Motor neuron (in vitro differentiated cells): Measurements from ENCODE around the gene OVAAL. TPM values are rescaled to one million over a fixed set of nuclear protein-coding genes. Genes with fewer than 3 reads are reported as not detected.

Source experiments
- ATAC-seq, 8 experiments: fragments of 200-7000 bp; cut with Tn5 transposase; replicated peaks in 6 of 8; 2 replicates each; pipeline ENCODE4 v1.8.0; 2021; ENCODE audit warnings: mild to moderate bottlenecking in 8 of 8, moderate library complexity in 8 of 8
- H3K27ac ChIP-seq, 2 donors: fragments of 250-450 bp; sonication (Bioruptor Pico); 2 replicates each; pipeline ENCODE4 v1.9.0; 2021; ENCODE audit warnings: antibody characterized with exemption in 2 of 2, mild to moderate bottlenecking in 2 of 2, moderate library complexity in 1 of 2
- H3K4me1 ChIP-seq, 2 donors: fragments of 250-450 bp; sonication (Bioruptor Pico); replicated peaks in 1 of 2; 2 replicates each; pipeline ENCODE4 v1.6.1; 2021; ENCODE audit warnings: antibody characterized with exemption in 2 of 2, mild to moderate bottlenecking in 2 of 2, moderate library complexity in 1 of 2
- H3K4me3 ChIP-seq, 5 donors: fragments of 250-450 bp; sonication (Bioruptor Pico); 2 replicates each; pipeline ENCODE4 v1.9.0; 2021; ENCODE audit warnings: antibody characterized with exemption in 5 of 5, mild to moderate bottlenecking in 5 of 5, moderate library complexity in 4 of 5
- WGBS, 10 experiments: fragments of 450-650 bp; shearing (Covaris generic); methylation state at CpG; one replicate each; pipeline ENCODE4 v1.0.0; 2022; 5-methylcytosine and 5-hydroxymethylcytosine counted together
- in situ Hi-C, 9 experiments: fragments of 400-800 bp; cut with MboI; loops; one replicate each; pipeline ENCODE4 v1.15.0; 2021; ENCODE audit warnings: low sequenced_read_pairs in 9 of 9, low pct_unique_long_range_greater_than_20kb in 2 of 9; ENCODE audit not compliant: unreplicated experiment in 9 of 9
- total RNA-seq, 8 experiments: library from RNA; unstranded; fragments of 300-600 nt; gene quantifications; 2 replicates each; pipeline versions ENCODE4 v1.2.3 to v1.2.4, GENCODE V29; 2022

OVAAL gene
- under 1 TPM in 2 of 8 experiments, not detected in 6; 0.05 to 0.24 TPM for total RNA-seq

- no peak for ATAC-seq
- WGBS, 10 experiments, result 8 to 100% (median 74%) methylated on average over 1 to 6 of the region's 6 CpGs
- in situ Hi-C loops, result no loop called here
Observed at GRCh38 chr1:180558664-180559063, at the start of gene OVAAL. OVAAL (plus strand) TSS chr1:180558964.

GRCh38 chr1:180510882-180511281, 47.9 kb upstream of the OVAAL start:
- no peak overlapping the region for H3K27ac ChIP-seq
- 71 to 100% (median 91%) methylated on average over 2 of the region's 2 CpGs; no CpG with 5 or more reads in 2 of the 10 experiments for WGBS, 10 experiments
- in situ Hi-C loops, result loop anchor here (10.0 to 25.0 kb wide), 7 partner anchors 344 to 901 kb away; no protein-coding TSS in a partner anchor
- no peak for ATAC-seq
- H3K4me3 ChIP-seq, result no peak overlapping the region
- peaks cover under 1% of the 10 kb centered on the region in 2 donors for H3K4me1 ChIP-seq

More at GRCh38 chr1:180558664-180559063, at the start of gene OVAAL:
- no peaks in the 10 kb centered on the region for H3K4me1 ChIP-seq
- no peak within 1 kb of the TSS for H3K4me3 ChIP-seq
- H3K27ac ChIP-seq, result no peak within 1 kb of the TSS

GRCh38 chr1:180513531-180513930, 45.2 kb upstream of the OVAAL start:
- H3K27ac ChIP-seq, result no peak overlapping the region
- 29 to 100% (median 95%) methylated on average over 1 to 6 of the region's 6 CpGs; no CpG with 5 or more reads in 1 of the 10 experiments for WGBS, 10 experiments
- peaks cover 5 to 9% of the 10 kb centered on the region in 2 donors for H3K4me1 ChIP-seq
- ATAC-seq, result no peak
- H3K4me3 ChIP-seq, result no peak overlapping the region
- in situ Hi-C loops, result loop anchor here (10.0 to 25.0 kb wide), 7 partner anchors 341 to 899 kb away; no protein-coding TSS in a partner anchor

- no peak overlapping the region for H3K4me3 ChIP-seq
- H3K27ac ChIP-seq, result no peak overlapping the region
- H3K4me1 ChIP-seq, result peaks cover 5 to 9% of the 10 kb centered on the region in 2 donors
- ATAC-seq, result peak in 3 of 8 experiments; percentile 11 to 32 (median 13)
- in situ Hi-C loops, result loop anchor here (10.0 to 25.0 kb wide), 7 partner anchors 339 to 897 kb away; no protein-coding TSS in a partner anchor
- 0 to 100% (median 52%) methylated on average over 1 to 3 of the region's 3 CpGs; no CpG with 5 or more reads in 2 of the 10 experiments for WGBS, 10 experiments
Observed at GRCh38 chr1:180515364-180515763, 43.4 kb upstream of the OVAAL start.

GRCh38 chr1:180515857-180516388, 42.8 kb upstream of the OVAAL start:
- ATAC-seq, result peak; percentile 100
- no peak overlapping the region for H3K4me3 ChIP-seq
- 0 to 12% (median 4%) methylated on average over 4 to 8 of the region's 8 CpGs; no CpG with 5 or more reads in 1 of the 10 experiments for WGBS, 10 experiments
- H3K4me1 ChIP-seq, result peaks cover 5 to 9% of the 10 kb centered on the region in 2 donors
- peak overlapping the region in 1 of 2 donors; percentile 2 for H3K27ac ChIP-seq
- in situ Hi-C loops, result loop anchor here (10.0 to 25.0 kb wide), 7 partner anchors 339 to 896 kb away; no protein-coding TSS in a partner anchor

- peaks cover 7 to 14% of the 10 kb centered on the region in 2 donors for H3K4me1 ChIP-seq
- no peak overlapping the region for H3K27ac ChIP-seq
- ATAC-seq, result no peak
- in situ Hi-C loops, result loop anchor here (10.0 to 25.0 kb wide), 7 partner anchors 335 to 892 kb away; no protein-coding TSS in a partner anchor
- 0 to 100% (median 76%) methylated on average over 1 to 4 of the region's 4 CpGs for WGBS, 10 experiments
- no peak overlapping the region for H3K4me3 ChIP-seq
Observed at GRCh38 chr1:180519846-180520245, 38.9 kb upstream of the OVAAL start.

- no peak overlapping the region for H3K4me3 ChIP-seq
- peak in 2 of 8 experiments; percentile 32 to 35 for ATAC-seq
- in situ Hi-C loops, result loop anchor here (25.0 kb wide), 4 partner anchors 341 to 891 kb away; no protein-coding TSS in a partner anchor
- WGBS, 10 experiments, result 47 to 100% (median 71%) methylated on average over 1 to 9 of the region's 9 CpGs
- H3K27ac ChIP-seq, result no peak overlapping the region
- H3K4me1 ChIP-seq, result peaks cover 8 to 15% of the 10 kb centered on the region in 2 donors
Observed at GRCh38 chr1:180521474-180522212, 37.1 kb upstream of the OVAAL start.

GRCh38 chr1:180522213-180522515, 36.6 kb upstream of the OVAAL start:
- in situ Hi-C loops, result loop anchor here (25.0 kb wide), 4 partner anchors 340 to 890 kb away; no protein-coding TSS in a partner anchor
- no peak for ATAC-seq
- WGBS, 10 experiments, result 69 to 97% (median 88%) methylated on average over 2 to 7 of the region's 7 CpGs; no CpG with 5 or more reads in 1 of the 10 experiments
- Histone ChIP-seq H3K4me3 (no peak overlapping the region), H3K4me1 (peaks cover 8 to 13% of the 10 kb centered on the region in 2 donors), H3K27ac (no peak overlapping the region)

- H3K4me1 ChIP-seq, result peaks cover 8 to 13% of the 10 kb centered on the region in 2 donors
- H3K4me3 ChIP-seq, result no peak overlapping the region
- no peak overlapping the region for H3K27ac ChIP-seq
- WGBS, 10 experiments, result 32 to 91% (median 75%) methylated on average over 1 to 7 of the region's 7 CpGs; no CpG with 5 or more reads in 1 of the 10 experiments
- in situ Hi-C loops, result loop anchor here (25.0 kb wide), 4 partner anchors 338 to 888 kb away; no protein-coding TSS in a partner anchor
- peak in 2 of 8 experiments; percentile 23 to 39 for ATAC-seq
Observed at GRCh38 chr1:180524160-180524914, 34.4 kb upstream of the OVAAL start.

- no peak overlapping the region for H3K4me3 ChIP-seq
- no peak overlapping the region for H3K27ac ChIP-seq
- peak in 3 of 8 experiments; percentile 21 to 32 (median 25) for ATAC-seq
- in situ Hi-C loops, result loop anchor here (25.0 kb wide), 4 partner anchors 337 to 887 kb away; no protein-coding TSS in a partner anchor
- 17 to 100% (median 66%) methylated on average over 1 to 6 of the region's 7 CpGs; no CpG with 5 or more reads in 2 of the 10 experiments for WGBS, 10 experiments
- peaks cover 8 to 13% of the 10 kb centered on the region in 2 donors for H3K4me1 ChIP-seq
Observed at GRCh38 chr1:180524915-180525714, 33.6 kb upstream of the OVAAL start.

GRCh38 chr1:180525715-180526039, 33.1 kb upstream of the OVAAL start:
- Histone ChIP-seq H3K4me1 (peaks cover 8 to 13% of the 10 kb centered on the region in 2 donors), H3K27ac (no peak overlapping the region), H3K4me3 (no peak overlapping the region)
- in situ Hi-C loops, result no loop called here
- WGBS, 10 experiments, result 0 to 67% (median 30%) methylated on average over 1 to 2 of the region's 2 CpGs; no CpG with 5 or more reads in 2 of the 10 experiments
- ATAC-seq, result peak in 5 of 8 experiments; percentile 60 to 88 (median 69)

GRCh38 chr1:180527101-180527669, 31.6 kb upstream of the OVAAL start:
- Histone ChIP-seq H3K4me3 (no peak overlapping the region), H3K27ac (no peak overlapping the region), H3K4me1 (peaks cover 8 to 13% of the 10 kb centered on the region in 2 donors)
- ATAC-seq, result no peak
- 53 to 100% (median 88%) methylated on average over 3 to 5 of the region's 5 CpGs for WGBS, 10 experiments
- in situ Hi-C loops, result no loop called here
